NCI-H524 treated with DMSO at 0.1 percent for 48 hours (cell line): ENCODE data around the gene DLG5.
"Not testable (repeated sequence)": the region's sequence is repeated elsewhere in the genome, so short reads cannot be mapped to it uniquely, and the experiment has no call there.

Experiments used
- DNase-seq: peaks from one replicate; lab custom pipeline; 2025; lab: John Stamatoyannopoulos, UW

Gene DLG5

DNA sequence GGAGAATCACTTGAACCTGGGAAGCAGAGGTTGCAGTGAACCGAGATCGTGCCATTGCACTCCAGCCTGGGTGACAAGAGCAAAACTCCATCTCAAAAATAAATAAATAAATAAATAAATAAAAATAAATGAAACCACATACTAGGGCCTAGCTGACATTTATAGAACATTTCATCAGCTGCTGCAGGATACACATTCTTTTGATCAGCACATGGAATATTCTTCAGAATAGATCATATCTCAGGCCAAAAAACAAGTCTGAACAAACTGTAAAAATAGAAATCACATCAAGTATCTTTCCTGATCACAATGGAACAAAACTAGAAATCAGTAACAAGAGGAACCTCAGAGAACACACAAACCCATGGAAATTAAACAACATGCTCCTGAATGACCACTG is 168.1 kb downstream of the DLG5 start:
- not testable (repeated sequence) for DNase-seq

DNA sequence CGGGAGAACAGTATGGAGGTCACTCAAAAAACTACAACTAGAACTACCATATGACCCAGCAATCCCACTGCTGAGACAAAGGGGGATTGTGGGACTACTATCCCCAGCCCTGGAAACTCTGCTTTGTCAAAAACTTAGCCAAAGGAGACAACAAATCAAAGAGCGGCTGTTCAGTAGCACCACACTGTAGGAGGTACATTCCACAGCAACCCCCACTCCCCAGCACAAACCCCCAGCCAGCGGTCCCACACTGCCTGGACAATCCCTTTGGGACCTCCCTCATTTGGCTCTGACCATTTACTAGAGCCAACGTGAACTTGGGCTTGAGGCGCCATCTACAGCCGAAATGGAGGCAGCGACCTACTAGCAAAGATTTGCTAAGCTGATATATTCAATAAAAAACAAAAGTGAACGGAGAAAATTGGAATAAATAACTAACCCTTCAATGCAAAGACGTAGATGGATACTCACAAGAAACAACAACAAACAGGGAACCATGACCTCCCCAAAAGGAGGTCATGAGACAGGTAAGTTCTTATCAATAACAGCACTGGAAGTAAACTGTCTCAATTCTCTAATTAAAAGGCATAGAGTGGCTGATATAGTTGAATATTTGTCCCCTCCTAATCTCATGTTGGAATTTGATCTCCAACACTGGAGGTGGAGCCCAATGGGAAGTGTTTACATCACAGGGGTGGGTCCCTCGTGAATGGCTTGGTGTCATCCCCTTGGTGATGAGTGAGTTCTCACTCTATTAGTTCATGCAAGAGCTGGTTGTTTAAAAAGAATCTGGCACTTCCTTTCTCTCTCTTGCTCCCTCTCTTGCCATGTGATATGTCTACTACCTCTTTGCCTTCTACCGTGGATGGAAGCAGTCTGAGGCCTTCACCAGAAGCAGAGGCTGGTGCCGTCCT is 170.0 kb downstream of the DLG5 start:
- no peak for DNase-seq

DNA sequence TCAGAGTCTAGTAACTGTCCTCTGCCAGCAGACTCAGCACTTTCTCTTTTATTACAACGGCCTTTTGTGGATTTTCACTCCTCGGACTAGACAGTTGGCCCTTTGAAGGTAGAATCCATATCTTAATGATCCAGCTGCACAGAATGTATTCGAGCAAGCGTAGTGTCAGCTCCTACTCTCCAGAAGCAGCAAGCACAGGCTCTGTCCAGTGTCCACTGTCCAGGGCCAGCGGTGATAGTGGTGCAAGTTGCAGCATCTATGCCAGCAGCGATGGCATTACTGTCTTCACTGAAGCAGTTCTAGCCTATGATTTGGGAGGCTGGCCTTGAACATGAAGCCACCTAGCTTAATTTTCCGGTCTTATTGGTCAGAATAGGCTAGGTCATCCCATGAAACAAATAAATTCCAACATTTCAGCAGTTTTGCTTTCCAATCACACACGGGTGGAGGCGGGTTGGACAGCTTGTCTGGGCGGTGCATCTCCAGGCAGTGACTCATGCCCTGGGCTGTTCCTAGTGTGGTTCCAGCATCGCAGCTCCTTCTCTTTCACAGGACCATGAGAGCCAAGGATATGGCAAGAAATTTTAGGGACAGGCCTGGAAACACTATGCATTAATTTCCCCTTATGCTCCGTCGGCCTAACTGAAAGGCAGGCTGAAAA is 180.4 kb downstream of the DLG5 start:
- no peak for DNase-seq

DNA sequence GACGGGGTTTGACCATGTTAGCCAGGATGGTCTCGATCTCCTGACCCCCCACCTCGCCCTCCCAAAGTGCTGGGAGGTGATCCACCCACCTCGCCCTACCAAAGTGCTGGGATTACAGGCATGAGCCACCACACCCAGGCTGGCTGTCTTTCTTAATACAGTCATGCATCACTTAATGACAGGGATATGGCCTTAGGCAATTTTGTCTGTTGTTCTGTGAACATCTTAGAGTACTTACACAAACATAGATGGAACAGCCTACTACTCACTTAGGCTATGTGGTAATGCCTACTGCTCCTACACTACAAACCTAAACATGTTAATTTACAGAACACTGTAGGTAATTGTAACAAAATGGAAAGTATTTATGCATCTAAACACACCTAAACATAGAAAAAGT is 182.3 kb downstream of the DLG5 start:
- DNase-seq = no peak

DNA sequence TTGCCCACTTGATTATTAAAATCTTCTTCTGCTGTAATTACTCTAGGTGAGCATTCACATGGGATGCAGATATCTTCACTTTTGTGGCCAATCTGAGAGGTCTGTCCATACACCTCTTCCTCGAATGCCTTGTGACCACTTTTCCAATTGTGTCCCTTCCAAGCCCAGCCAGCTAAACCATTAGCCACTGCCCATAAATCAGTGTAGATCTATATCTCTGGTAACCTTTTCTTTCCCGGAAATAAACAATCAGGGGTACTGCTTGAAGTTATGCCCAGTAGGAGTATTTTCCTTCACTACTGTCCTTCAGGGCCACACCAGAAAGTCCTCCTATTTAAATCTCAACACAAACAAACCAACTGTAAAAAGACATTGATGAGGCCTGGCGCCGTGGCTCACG is 184.4 kb downstream of the DLG5 start:
- DNase-seq = no peak

DNA sequence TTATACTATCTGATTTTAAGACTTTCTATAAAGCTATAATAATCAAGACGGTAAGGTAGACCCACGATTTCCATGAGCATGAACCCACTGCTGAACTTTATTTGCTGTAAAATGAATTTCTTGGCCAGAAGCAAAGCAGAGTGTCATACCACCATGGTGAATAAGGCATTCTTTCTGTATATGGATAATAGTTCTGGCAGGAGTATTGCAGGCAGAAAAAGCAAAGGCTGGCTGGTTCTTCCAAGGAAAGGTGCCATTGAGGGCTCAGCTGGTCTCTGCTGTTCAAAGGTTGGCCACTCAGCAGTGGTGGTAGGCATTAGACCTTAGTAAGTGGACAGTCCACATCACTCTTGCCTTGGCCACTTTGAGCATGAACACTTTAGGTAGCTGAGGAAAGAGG is 184.8 kb downstream of the DLG5 start:
- no peak for DNase-seq
